Stimulated activated effector memory CD8-positive, alpha-beta T cell treated with anti-CD3 and anti-CD28 coated beads, Interleukin-12 subunit alpha, Interleukin-12 subunit beta, amount 100 ng/mL, for 72 hours (primary cell): Measurements from ENCODE around the gene ACOXL.

Experiments
- ATAC-seq: fragments of 150-1000 bp; cut with Tn5 transposase; 2 replicates; pipeline ENCODE4 v1.10.0; 2021
- DNase-seq, 2 donors: peaks; one replicate each; pipeline ENCODE4 v3.0.0; 2021 to 2022; ENCODE audit warnings: low spot score in 2 of 2
- H3K27ac Mint-ChIP-seq: one replicate; pipeline ENCODE4 v1.8.0; 2022; ENCODE audit warnings: mild to moderate bottlenecking, mixed read lengths
- H3K36me3 Mint-ChIP-seq: one replicate; pipeline ENCODE4 v1.8.0; 2022; ENCODE audit warnings: mild to moderate bottlenecking, mixed read lengths
- H3K4me1 Mint-ChIP-seq: one replicate; pipeline ENCODE4 v1.8.0; 2022; ENCODE audit warnings: mixed read lengths
- H3K4me3 Mint-ChIP-seq: one replicate; pipeline ENCODE4 v1.8.0; 2022; ENCODE audit warnings: mild to moderate bottlenecking, mixed read lengths
- H3K9me3 Mint-ChIP-seq: one replicate; pipeline ENCODE4 v1.8.0; 2022; ENCODE audit warnings: mixed read lengths

Gene ACOXL

DNA sequence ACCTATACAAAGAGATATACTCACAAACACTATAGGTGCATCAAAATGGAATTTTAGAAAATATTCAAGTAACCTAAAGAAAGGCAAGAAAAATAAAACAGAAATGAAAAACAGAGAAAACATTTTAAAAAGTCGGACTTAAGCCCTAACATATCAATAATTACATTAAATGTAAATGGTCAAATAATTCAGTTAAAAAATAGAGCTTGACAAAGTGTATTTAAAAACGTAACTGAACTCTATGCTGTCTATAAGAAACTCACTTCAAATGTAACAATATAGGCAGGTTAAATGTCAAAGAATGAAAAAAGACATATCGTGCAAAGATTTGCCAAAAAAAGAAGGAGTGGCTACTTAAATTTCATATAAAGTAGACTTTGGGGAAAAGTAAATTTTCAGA is 163.9 kb downstream of the ACOXL start:
- no peaks in the 10 kb centered on the region for H3K36me3 Mint-ChIP-seq
- ATAC-seq, result no peak
- no peak overlapping the region for H3K4me3 Mint-ChIP-seq
- H3K9me3 Mint-ChIP-seq, result peaks cover 2% of the 10 kb centered on the region
- no peaks in the 10 kb centered on the region for H3K4me1 Mint-ChIP-seq
- H3K27ac Mint-ChIP-seq, result no peak overlapping the region
- DNase-seq, result no peak

DNA sequence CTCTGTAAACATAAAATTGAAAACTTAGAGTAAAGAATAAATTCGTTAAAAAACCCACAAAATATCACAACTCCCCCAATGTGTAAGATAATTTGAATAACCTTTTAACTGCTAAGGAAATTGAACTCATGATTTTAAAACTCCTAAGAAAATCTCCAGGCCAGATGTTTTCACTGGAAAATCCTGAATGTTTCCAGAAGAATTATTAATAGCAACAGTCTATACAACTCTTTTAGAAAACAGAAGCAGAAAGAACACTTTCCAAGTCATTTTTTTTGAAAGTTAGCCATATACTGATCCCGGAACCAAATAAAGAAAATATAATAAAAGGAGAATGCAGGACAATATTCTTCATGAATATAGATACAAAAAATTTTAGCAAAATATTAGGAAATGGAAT is 165.6 kb downstream of the ACOXL start:
- DNase-seq (no peak), ATAC-seq (no peak)
- Mint-ChIP-seq H3K36me3 (no peaks in the 10 kb centered on the region), H3K4me3 (no peak overlapping the region), H3K9me3 (peaks cover 2% of the 10 kb centered on the region), H3K4me1 (no peaks in the 10 kb centered on the region), H3K27ac (no peak overlapping the region)

DNA sequence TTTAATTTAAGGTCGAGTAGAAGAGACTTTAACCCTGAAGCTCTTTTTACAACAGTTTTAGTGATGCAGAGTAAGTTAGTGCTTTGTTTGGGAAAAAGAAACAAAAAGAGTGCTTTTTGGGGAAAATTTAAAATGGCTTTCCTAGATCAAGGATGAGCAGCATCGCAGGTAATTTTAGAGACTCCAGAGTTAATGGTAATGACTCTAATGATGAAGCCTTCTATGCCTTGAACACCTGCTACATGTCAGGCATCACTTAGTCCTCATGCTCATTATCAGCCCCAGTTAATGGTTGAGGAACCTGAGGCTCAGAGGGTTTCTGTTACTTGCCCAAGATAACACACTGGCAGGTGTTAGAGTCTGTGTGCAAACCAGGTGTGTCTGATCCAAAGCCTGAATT is 167.8 kb downstream of the ACOXL start:
- Mint-ChIP-seq H3K9me3 (peaks cover 2% of the 10 kb centered on the region), H3K36me3 (no peaks in the 10 kb centered on the region), H3K4me3 (no peak overlapping the region), H3K4me1 (peaks cover 17% of the 10 kb centered on the region), H3K27ac (no peak overlapping the region)
- DNase-seq (no peak), ATAC-seq (no peak)

DNA sequence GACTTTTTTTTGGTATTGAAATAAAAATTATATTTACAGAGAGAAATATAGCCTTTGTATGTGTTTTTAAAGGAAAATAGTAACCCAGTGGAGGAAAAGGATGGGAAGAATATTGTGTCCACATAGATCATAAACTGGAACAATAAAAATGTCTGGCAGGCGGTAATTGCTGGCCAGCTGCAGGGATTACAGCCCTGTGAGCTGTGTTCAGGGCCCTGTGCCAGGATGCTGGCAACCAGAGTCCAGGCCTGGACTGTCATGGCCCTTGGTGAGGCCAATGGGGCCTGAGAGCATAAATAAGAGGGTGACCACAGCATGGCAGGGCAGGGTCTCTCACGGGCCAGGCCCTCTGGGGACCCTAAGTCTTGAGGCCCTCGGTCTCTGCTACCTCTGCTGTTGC is 171.2 kb downstream of the ACOXL start:
- Mint-ChIP-seq H3K27ac (peak overlapping the region; percentile 7), H3K4me1 (peaks cover 17% of the 10 kb centered on the region), H3K36me3 (no peaks in the 10 kb centered on the region), H3K4me3 (no peak overlapping the region), H3K9me3 (no peaks in the 10 kb centered on the region)
- ATAC-seq, result no peak
- DNase-seq, result no peak

DNA sequence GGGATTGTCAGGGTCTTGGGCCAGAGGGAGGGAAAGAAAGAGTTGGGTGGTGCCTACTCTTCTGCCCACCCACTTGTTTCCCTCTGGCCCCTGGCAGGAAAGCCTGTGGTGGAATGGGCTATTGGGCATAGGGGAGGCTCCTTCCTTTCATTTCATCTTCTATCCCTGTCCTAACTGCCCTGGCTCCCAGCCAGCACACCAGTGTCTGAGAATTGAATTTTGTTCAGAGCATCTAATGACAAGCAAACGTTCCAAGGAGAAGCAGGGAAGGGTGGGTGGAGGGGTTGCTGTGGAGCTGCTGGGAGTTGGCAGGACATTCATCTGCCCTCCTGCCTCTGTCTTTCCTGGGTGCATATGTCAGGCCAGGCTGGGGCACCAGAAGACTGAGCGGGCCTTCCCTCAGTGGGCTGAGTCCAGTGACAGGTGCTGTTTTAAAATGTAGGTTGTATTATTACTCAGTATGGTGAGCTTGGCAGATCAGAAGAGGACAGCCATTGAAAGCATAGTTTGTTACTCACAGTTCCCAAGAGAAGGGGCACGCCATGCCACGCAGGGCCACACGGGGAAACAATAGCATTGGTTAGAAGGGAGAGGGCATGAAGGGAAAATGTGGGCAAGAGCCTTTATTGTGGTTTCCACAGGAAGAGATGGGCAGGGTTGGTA is 171.9 kb downstream of the ACOXL start:
- Mint-ChIP-seq H3K9me3 (no peaks in the 10 kb centered on the region), H3K4me3 (no peak overlapping the region), H3K36me3 (no peaks in the 10 kb centered on the region), H3K4me1 (peaks cover 17% of the 10 kb centered on the region), H3K27ac (peak overlapping the region; percentile 7)
- peak; percentile 64 for ATAC-seq
- DNase-seq, result no peak

DNA sequence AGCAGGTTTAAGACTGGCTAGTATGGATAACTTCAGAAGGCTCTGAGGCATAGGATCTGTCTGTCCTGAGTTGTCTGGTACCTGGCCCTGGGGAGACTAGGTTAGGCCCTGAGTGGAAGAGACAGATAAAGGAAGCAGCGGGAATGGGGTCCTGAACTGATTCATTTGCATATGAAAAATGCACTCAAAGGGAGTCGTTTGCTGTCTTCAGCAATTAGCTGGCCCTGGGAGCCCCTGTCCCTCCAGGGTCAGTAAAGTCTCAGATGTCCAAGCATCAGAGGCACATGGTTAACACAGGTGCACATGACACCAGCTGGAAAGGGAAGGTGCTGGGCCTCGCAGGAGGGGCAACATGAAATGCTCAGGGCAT is 172.4 kb downstream of the ACOXL start:
- peaks cover 20% of the 10 kb centered on the region for H3K4me1 Mint-ChIP-seq
- no peaks in the 10 kb centered on the region for H3K36me3 Mint-ChIP-seq
- no peak overlapping the region for H3K4me3 Mint-ChIP-seq
- DNase-seq (no peak), ATAC-seq (no peak)
- no peaks in the 10 kb centered on the region for H3K9me3 Mint-ChIP-seq
- H3K27ac Mint-ChIP-seq, result peak overlapping the region; percentile 7

DNA sequence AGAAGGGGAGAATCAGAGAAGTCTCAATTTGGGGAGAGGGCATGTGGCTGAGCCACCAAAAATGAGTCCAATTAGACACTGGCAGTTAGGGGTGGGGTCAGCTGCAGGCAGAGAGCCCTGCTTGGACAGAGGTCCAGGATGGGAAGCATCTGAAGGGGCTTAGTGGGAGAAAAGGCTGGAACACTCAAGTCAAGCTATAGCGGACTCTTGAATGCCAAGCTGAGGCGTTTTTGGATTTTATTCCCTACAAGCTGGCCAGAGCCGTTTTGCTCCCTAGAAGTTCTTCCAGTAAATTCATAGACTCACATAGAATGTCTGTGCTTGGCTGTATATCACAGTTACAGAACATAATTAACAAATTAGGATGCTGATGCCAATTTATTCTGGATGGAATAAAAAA is 172.8 kb downstream of the ACOXL start:
- Mint-ChIP-seq H3K27ac (no peak overlapping the region), H3K36me3 (no peaks in the 10 kb centered on the region)

DNA sequence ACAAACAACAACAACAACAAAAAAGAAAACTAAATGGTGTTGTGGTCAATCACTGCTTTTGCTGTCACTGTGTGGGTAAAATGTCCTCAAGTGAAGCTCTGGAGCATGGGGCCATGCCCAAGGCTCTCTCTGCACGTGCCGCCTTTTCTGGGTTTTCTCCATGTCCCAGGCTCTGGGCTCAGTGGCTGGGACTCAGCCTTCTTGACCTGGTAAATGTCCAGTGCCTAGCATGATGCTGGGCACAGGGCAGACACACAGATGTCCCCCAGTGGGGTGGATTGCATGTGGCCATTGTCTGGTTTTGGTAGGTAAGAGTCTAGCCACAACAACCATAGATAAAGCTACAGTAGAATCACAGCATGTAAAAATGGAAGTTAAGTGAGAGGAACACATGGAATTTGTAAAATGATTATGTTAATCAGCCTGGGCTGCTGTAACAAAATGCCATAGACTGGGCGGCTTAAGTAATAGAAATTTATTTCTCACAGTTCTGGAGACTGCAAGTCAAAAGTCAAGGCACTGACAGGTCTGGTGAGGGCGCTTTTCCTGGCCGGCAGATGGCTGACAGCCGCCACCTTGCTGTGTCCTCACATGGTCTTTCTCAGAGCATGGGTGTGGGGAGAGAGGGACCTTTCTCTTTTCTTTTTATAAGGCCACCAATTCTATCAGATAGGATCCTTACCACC is 174.4 kb downstream of the ACOXL start:
- DNase-seq (no peak), ATAC-seq (no peak)
- H3K36me3 Mint-ChIP-seq, result no peaks in the 10 kb centered on the region
- H3K4me1 Mint-ChIP-seq, result peaks cover 25% of the 10 kb centered on the region
- H3K9me3 Mint-ChIP-seq, result peaks cover 7% of the 10 kb centered on the region
- H3K27ac Mint-ChIP-seq, result no peak overlapping the region
- no peak overlapping the region for H3K4me3 Mint-ChIP-seq

More for the DNA sequence above, 172.8 kb downstream of the ACOXL start:
- Mint-ChIP-seq H3K4me1 (peaks cover 24% of the 10 kb centered on the region), H3K9me3 (no peaks in the 10 kb centered on the region), H3K4me3 (no peak overlapping the region)
- DNase-seq, result no peak
- no peak for ATAC-seq

DNA sequence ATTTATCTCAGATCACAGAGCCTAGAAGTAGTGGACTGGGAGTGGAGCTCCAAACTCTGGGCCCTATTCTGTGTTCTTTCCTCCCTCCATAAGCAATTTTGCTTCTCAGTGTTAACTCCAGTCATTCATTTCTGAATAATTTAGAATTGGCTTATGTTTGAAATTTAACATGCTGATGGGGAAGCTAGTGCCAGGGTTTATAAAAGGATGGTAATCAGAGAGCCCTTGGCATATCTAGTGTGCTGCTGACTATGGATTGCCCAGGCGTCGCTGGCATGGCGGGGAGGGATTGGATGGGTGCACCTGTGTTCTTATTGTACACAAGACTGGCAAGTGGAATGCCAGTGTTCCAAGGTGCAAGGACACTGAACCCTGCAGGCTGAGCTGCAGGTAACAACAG is 177.1 kb downstream of the ACOXL start:
- no peak overlapping the region for H3K27ac Mint-ChIP-seq
- no peaks in the 10 kb centered on the region for H3K36me3 Mint-ChIP-seq
- no peak overlapping the region for H3K4me3 Mint-ChIP-seq
- H3K9me3 Mint-ChIP-seq, result peaks cover 11% of the 10 kb centered on the region
- ATAC-seq (no peak), DNase-seq (no peak)
- H3K4me1 Mint-ChIP-seq, result peaks cover 16% of the 10 kb centered on the region

DNA sequence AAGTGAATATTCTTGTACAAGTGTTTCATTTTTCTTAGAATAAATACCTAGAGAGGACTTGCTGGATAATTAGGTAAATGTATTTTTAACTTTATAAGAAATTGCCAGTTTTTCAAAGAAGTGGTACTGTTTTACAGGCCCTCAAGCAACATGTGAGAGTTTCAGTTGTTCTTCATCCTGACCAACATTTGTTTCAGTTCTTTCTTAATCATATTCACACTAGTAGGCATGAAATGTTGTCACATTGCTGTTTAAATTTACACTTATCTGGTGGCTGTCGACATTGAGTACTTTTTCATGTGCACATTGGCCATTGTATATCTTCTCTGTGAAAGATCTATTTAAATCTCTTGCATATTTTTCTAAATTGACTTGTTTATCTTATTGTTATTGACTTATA is 178.1 kb downstream of the ACOXL start:
- Mint-ChIP-seq H3K9me3 (peaks cover 11% of the 10 kb centered on the region), H3K27ac (no peak overlapping the region)

DNA sequence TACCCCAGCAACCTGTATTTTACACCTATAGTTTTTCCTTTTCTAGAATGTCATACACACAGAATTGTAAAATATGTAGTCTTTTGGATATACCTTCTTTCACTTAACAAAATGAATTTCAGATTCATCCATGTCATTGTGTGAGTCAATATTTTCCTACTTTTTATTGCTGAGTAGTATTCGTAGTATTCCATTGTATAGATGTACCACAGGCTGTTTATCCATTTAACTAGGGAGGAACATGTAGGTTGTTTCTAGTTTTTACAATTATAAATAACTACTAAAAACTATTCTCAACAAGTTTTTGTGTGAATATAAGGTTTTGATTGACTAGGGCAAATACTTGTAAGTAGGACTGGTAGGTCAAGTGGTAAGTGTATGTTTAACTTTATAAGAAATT is 187.4 kb downstream of the ACOXL start:
- H3K4me1 Mint-ChIP-seq, result no peaks in the 10 kb centered on the region
- ATAC-seq (no peak), DNase-seq (no peak)
- H3K36me3 Mint-ChIP-seq, result no peaks in the 10 kb centered on the region
- no peak overlapping the region for H3K4me3 Mint-ChIP-seq
- H3K9me3 Mint-ChIP-seq, result no peaks in the 10 kb centered on the region
- no peak overlapping the region for H3K27ac Mint-ChIP-seq

More for the DNA sequence above, 178.1 kb downstream of the ACOXL start:
- H3K4me1 Mint-ChIP-seq, result peaks cover 9% of the 10 kb centered on the region
- no peak overlapping the region for H3K4me3 Mint-ChIP-seq
- peak; percentile 82 for ATAC-seq
- H3K36me3 Mint-ChIP-seq, result no peaks in the 10 kb centered on the region
- no peak for DNase-seq

DNA sequence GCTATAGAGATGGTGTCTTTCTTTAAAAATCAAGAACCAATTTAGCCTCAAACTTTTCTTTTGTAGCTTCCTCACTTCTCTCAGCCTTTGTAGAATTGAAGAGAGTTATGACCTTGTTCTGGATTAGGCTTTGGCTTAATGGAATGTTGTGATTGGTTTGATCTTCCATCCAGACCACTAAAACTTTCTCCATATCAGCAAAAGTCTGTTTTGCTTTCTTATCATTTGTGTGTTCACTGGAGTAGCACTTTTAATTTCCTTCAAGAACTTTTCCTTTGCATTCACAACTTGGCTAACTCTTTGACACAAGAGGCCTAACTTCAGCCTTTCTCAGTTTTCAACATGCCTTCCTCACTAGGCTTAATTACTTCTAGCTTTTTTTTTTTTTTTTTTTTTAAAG is 193.1 kb downstream of the ACOXL start:
- Mint-ChIP-seq H3K4me1 (no peaks in the 10 kb centered on the region), H3K36me3 (no peaks in the 10 kb centered on the region)

DNA sequence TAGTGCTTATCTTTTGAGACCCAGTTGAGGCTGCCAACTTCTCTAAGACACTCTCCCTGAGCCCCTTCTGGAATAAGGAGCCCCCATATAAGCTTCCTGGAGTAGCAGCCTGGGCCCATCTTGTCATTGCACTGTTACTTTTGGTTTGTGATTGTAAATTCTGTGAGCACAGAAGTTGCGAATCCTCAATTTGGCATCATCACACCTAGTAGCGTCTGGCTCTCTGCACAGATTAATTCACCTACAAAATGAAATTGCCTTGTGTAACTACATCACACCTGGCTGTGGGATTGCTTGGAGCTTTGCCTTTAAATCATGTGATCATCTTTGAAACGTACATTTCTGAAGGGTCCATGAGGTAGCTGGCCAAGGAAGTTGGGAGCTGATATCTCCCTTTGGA is 195.2 kb downstream of the ACOXL start:
- no peak for ATAC-seq
- H3K4me1 Mint-ChIP-seq, result no peaks in the 10 kb centered on the region
- H3K4me3 Mint-ChIP-seq, result no peak overlapping the region
- H3K9me3 Mint-ChIP-seq, result peaks cover 2% of the 10 kb centered on the region
- no peak overlapping the region for H3K27ac Mint-ChIP-seq
- DNase-seq, result no peak
- H3K36me3 Mint-ChIP-seq, result no peaks in the 10 kb centered on the region

More for the DNA sequence above, 193.1 kb downstream of the ACOXL start:
- H3K4me3 Mint-ChIP-seq, result no peak overlapping the region
- DNase-seq (no peak), ATAC-seq (no peak)
- H3K27ac Mint-ChIP-seq, result no peak overlapping the region
- H3K9me3 Mint-ChIP-seq, result peaks cover 2% of the 10 kb centered on the region

DNA sequence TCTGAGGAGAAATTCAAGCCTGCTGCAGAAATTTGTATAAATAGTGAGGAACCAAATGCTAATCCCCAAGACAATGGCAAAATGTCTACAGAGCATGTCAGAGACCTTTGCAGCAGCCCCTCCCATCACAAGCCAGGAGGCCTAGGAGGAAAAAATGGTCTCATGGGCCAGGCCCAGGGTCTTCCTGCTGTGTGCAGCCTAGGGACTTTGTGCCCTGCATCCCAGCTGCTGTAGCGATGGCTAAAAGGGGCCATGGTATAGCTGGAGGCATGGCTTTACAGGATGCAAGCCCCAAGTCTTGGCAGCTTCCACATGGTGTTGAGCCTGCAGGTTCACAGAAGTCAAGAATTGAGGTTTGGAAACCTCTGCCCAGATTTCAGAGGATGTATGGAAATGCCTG is 197.2 kb downstream of the ACOXL start:
- no peaks in the 10 kb centered on the region for H3K4me1 Mint-ChIP-seq
- no peak overlapping the region for H3K27ac Mint-ChIP-seq
- H3K4me3 Mint-ChIP-seq, result no peak overlapping the region
- DNase-seq, result no peak
- no peak for ATAC-seq
- peaks cover 2% of the 10 kb centered on the region for H3K9me3 Mint-ChIP-seq
- H3K36me3 Mint-ChIP-seq, result no peaks in the 10 kb centered on the region

DNA sequence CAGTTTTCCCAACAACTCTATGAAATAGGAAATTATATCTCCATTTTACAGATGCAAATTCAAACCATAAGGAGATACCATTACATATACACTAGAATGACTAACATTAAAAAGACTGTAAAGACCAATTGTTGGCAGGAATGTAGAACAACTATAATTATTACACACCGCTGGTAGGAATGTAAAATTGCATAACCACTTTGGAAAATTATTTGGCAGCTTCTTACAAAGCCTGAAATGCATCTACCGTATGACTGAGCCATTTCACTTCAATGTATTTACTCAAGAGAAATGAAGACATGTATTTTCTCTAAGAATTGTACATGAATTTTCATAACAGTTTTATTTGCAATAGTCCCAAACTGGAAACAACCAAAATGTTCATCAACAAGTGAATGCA is 199.3 kb downstream of the ACOXL start:
- no peaks in the 10 kb centered on the region for H3K4me1 Mint-ChIP-seq
- H3K27ac Mint-ChIP-seq, result no peak overlapping the region
- DNase-seq, result no peak
- H3K9me3 Mint-ChIP-seq, result peaks cover 2% of the 10 kb centered on the region
- H3K36me3 Mint-ChIP-seq, result no peaks in the 10 kb centered on the region
- no peak for ATAC-seq
- H3K4me3 Mint-ChIP-seq, result no peak overlapping the region

DNA sequence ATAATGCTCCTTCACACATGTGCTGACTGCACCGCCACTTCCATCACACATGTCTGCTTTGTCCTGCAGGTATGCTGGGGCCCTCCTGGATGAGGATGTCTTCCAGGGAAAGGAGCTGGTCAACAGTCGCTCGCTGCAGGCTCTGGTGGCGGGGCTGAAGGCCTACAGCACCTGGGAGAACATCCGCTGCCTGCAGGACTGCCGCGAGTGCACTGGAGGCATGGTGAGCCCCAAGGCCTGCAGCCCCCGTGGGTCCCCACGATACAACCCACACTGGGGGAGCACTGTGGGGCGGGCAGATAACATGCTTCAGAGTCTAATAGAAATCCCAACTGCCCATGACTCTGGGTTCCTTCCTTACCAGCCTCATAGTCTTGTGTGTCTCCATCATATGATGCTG is 201.0 kb downstream of the ACOXL start:
- peaks cover 2% of the 10 kb centered on the region for H3K9me3 Mint-ChIP-seq
- no peaks in the 10 kb centered on the region for H3K4me1 Mint-ChIP-seq
- H3K27ac Mint-ChIP-seq, result no peak overlapping the region
- DNase-seq (no peak), ATAC-seq (no peak)
- H3K36me3 Mint-ChIP-seq, result no peaks in the 10 kb centered on the region
- no peak overlapping the region for H3K4me3 Mint-ChIP-seq
